ENCODE results near the gene PCDHGC4. TPM values are rescaled to one million over a fixed set of nuclear protein-coding genes. Genes with fewer than 3 reads are reported as not detected.

Gene PCDHGC4
- total RNA-seq, 1 experiment from 2014 or later, result 4.3 TPM

- H3K4me3 Mint-ChIP-seq, result no peak overlapping the region
- Histone ChIP-seq H3K4me1 (ENCODE audit: insufficient read depth, low read length) (no peaks in the 10 kb centered on the region; the same call in none of the 2 replicates), H3K18ac (ENCODE audit: insufficient read length, low read depth, low read length) (no peak overlapping the region), H3K9me3 (ENCODE audit: control insufficient read depth, low read depth, low read length) (no peaks in the 10 kb centered on the region), H3K4ac (ENCODE audit: low read depth, low read length) (no peak overlapping the region), H3K79me1 (ENCODE audit: insufficient read depth, low read depth, low read length, poor library complexity, severe bottlenecking) (peaks cover 2% of the 10 kb centered on the region), H3K79me2 (ENCODE audit: insufficient read depth, low read length) (no peaks in the 10 kb centered on the region), H3K9ac (ENCODE audit: extremely low read depth, insufficient read length, low read length) (no peak overlapping the region), H4K5ac (ENCODE audit: insufficient read length, low read depth, low read length) (no peak overlapping the region), H3K23me2 (ENCODE audit: insufficient read length, low read depth, low read length, poor library complexity, severe bottlenecking) (no peaks in the 10 kb centered on the region), H3T11ph (ENCODE audit: low read length) (no peak overlapping the region), H2AK5ac (ENCODE audit: insufficient read length, low read length) (no peak overlapping the region), H4K91ac (ENCODE audit: insufficient read length, low read depth, low read length) (no peak overlapping the region), H2AFZ (ENCODE audit: low read length) (no peak overlapping the region), H2BK120ac (ENCODE audit: low read depth, low read length, poor library complexity, severe bottlenecking) (no peak overlapping the region), H2BK5ac (ENCODE audit: insufficient read length, low read length) (no peak overlapping the region), H3K56ac (ENCODE audit: insufficient read length, low read depth, low read length) (no peak overlapping the region), H3K23ac (ENCODE audit: insufficient read length, low read depth, low read length) (no peak overlapping the region), H3K14ac (ENCODE audit: insufficient read depth, low read length) (no peak overlapping the region), H3K27me3 (ENCODE audit: insufficient read depth, low read length) (no peaks in the 10 kb centered on the region), H2BK12ac (ENCODE audit: insufficient read length, low read depth, low read length) (no peak overlapping the region), H2BK15ac (ENCODE audit: low read depth, low read length) (no peak overlapping the region), H3K4me2 (ENCODE audit: insufficient read depth, insufficient read length, low read length) (no peak overlapping the region), H3K27ac (ENCODE audit: insufficient read length, low read depth, low read length) (no peak overlapping the region), H2BK20ac (ENCODE audit: low read depth, low read length, poor library complexity, severe bottlenecking) (no peak overlapping the region), H4K8ac (replicated peaks; ENCODE audit: insufficient read length, low read depth, low read length) (no peak overlapping the region), H4K20me1 (ENCODE audit: control insufficient read depth, insufficient read depth, insufficient read length) (no peaks in the 10 kb centered on the region)
- DNase-seq, result no peak
- no peak for TF ChIP-seq CTCF (conservative IDR thresholded peaks at IDR 0.05)
- no peaks in the 10 kb centered on the region for H3K9me3 Mint-ChIP-seq
- no peak overlapping the region for H3K27ac Mint-ChIP-seq
- no peaks in the 10 kb centered on the region; the same call in 1 of the 2 replicates for H3K27me3 Mint-ChIP-seq (ENCODE audit: low read depth)
- H3K4me1 Mint-ChIP-seq, result peaks cover 16 to 20% of the 10 kb centered on the region in 2 experiments
- WGBS (ENCODE audit: extremely low coverage, insufficient read length, low lambda C conversion rate), result no CpG with 5 or more reads among the region's 1 CpG
- H3K36me3 Mint-ChIP-seq (ENCODE audit: insufficient read depth in 1 of 3, low read depth in 3 of 3), result peaks cover 26 to 51% (median 45%) of the 10 kb centered on the region in 3 experiments; a peak in 6 of 7 replicates
Observed at GRCh38 chr5:141527426-141527825, 42.6 kb downstream of the PCDHGC4 start.
